SH-SY5Y (cell line): ENCODE data around the gene MYH9.

ENCODE experiments used
- GATA2 ChIP-seq: IDR thresholded peaks from 2 replicates; pipeline ENCODE4 v1.6.1; 2011; ENCODE audit warnings: mild to moderate bottlenecking, low read depth, low read length
- GATA3 ChIP-seq: IDR thresholded peaks from 2 replicates; pipeline ENCODE4 v1.6.1; 2011; ENCODE audit warnings: low read depth, mild to moderate bottlenecking, low read length, moderate library complexity

- TF ChIP-seq GATA2, result no peak
- no peak for TF ChIP-seq GATA3
Observed at GRCh38 chr22:36311386-36312085, 76.2 kb downstream of the MYH9 start.
